Right lobe of liver (tissue), 4 donors: ENCODE data around the gene ABCC2.

Experiments used
- POLR2A ChIP-seq: fragments of 450-650 bp; IDR thresholded peaks from one replicate; pipeline ENCODE4 v1.6.1; 2017; ENCODE audit warnings: antibody characterized with exemption, mild to moderate bottlenecking
- TF ChIP-seq, protein P1 (sequence below), 4 donors: fragments of 200-600 bp in 3 of 4; fragments of 450-650 bp in 1 of 4; IDR thresholded peaks; one replicate each; pipeline versions ENCODE4 v1.5.1 to v1.8.0; 2016 to 2022; ENCODE audit warnings: antibody characterized with exemption in 4 of 4, mild to moderate bottlenecking in 2 of 4
- donor health status: DM: no; HTN: no; CAD: no.
- donor health status: DM: no; HTN: no; CAD: no.
- donor health status: DM: no; HTN: yes; CAD: no.

DNA sequence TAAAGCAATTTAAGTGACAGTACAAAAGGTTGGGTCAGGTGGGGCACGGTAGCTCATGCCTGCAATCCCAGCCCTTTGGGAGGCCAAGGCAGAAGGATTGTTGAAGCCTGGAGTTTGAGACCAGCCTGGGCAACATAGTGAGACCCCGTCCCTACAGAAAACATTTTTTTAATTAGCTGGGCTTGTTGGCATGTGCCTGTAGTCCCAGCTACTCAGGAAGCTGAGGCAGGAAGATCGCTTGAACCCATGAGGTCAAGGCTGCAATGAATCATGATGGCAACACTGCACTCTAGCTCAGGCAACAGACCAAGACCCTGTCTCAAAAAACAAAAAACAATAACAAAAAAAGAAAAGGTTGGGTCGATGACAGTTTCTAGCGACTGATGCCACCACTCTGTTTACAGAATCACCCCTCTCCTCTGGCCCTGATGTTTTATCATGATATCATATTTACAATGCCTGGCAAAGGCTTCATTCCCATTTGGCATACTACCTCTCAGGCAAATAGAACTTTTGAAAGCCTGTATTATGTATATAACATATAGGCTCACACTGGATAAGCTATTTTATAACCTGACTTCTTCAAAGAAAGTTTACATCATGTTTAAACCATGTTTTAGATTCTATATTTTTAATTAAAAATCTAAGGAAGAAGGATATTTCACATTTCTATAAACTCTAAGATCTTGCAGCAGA lies 558 bp upstream of the ABCC2 start:
- TF ChIP-seq, protein P1, sequence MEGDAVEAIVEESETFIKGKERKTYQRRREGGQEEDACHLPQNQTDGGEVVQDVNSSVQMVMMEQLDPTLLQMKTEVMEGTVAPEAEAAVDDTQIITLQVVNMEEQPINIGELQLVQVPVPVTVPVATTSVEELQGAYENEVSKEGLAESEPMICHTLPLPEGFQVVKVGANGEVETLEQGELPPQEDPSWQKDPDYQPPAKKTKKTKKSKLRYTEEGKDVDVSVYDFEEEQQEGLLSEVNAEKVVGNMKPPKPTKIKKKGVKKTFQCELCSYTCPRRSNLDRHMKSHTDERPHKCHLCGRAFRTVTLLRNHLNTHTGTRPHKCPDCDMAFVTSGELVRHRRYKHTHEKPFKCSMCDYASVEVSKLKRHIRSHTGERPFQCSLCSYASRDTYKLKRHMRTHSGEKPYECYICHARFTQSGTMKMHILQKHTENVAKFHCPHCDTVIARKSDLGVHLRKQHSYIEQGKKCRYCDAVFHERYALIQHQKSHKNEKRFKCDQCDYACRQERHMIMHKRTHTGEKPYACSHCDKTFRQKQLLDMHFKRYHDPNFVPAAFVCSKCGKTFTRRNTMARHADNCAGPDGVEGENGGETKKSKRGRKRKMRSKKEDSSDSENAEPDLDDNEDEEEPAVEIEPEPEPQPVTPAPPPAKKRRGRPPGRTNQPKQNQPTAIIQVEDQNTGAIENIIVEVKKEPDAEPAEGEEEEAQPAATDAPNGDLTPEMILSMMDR (IDR thresholded peaks at IDR 0.05): no peak
- no peak for TF ChIP-seq POLR2A
